Activated T-cell treated with anti-CD3 and anti-CD28 coated beads for 24 hours (primary cell): ENCODE measurements around the gene YTHDF1.

Experiments
- DNase-seq: peaks from one replicate; pipeline ENCODE4 v3.0.0-alpha.2; 2020; ENCODE audit warnings: low read depth

The YTHDF1 gene

GRCh38 chr20:63185215-63185796 lies 30.6 kb downstream of the YTHDF1 start:
- DNase-seq, result no peak

DNA sequence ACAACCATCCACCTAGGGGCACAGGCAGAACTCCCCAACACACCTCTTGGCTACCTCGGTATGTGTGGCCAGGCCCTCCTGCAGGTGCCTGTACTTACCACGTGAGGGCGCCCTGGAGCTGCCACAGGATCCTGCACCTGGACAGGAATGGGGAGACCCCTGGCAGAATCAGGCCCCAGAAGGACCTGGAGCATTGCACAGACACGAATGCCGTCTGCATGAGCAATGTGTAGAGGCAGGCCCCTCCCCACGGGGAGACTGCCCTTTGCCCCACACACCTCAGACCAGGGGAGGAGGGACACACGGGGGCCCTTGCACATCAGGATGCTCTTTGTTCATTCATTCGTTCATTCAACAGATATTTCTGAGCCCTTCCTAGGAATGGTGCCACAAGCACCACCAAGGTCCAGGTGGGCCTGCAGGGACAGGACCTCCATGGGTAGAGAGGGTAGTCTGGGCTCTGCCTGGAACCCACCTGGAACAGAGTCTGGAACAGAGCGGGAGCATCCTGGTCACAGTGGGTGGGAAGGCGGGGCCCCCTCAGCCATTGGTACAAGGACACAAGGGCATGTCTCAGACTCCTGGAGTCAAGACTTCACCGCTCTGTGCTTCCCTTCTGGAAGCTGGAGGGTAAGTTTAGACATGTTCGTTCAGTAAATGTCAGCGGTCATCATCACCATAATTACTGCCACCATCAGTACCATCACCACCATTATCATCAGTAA lies 32.3 kb downstream of the YTHDF1 start:
- DNase-seq, result peak; percentile 37

DNA sequence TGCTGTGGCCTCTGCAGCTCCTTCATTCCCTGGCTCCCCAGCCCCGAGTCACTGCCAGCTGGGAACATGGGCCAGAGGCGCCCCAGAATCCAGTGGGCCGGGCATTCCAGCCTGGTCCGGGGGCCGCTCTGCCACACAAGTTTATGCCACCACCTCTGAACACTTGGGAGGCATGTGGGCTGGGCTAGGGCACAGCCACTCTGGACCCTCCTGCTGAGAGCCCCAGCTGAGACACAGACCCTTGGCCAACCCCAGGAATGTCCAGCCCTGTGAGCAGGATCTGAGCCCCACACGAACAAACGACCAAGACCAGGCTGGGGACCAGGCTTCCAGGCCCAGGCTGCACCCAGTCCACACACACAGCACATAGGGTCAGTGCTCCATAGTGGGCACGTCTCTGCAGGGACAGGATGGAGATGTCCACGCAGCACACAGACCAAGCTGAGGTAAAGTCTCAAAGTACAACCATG lies 33.0 kb downstream of the YTHDF1 start:
- no peak for DNase-seq

GRCh38 chr20:63182425-63182824 lies 33.5 kb downstream of the YTHDF1 start:
- no peak for DNase-seq

DNA sequence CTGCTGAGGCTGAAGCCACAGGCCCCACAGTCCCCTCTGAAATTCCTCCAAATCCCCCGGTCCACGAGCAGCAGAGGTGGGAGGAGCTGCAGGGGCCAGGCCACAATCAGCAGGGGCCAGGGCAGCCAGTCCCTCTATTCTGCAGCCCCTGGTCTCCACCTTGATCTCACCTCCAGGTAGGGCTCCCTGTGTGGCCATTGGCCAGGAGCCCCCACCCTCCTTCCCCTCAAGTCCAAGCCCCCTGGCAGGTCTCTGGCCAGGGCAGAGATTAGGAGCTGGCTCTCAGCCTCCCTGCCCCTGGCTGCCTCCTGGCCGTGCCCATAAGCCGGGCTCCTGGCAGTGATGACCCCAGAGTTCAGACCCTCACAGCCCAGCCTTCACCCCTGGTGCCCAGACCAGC lies 34.7 kb downstream of the YTHDF1 start:
- no peak for DNase-seq

GRCh38 chr20:63180569-63181185 lies 35.3 kb downstream of the YTHDF1 start:
- DNase-seq, result no peak

- DNase-seq, result no peak
Observed at GRCh38 chr20:63179687-63180568, 36.0 kb downstream of the YTHDF1 start.

DNA sequence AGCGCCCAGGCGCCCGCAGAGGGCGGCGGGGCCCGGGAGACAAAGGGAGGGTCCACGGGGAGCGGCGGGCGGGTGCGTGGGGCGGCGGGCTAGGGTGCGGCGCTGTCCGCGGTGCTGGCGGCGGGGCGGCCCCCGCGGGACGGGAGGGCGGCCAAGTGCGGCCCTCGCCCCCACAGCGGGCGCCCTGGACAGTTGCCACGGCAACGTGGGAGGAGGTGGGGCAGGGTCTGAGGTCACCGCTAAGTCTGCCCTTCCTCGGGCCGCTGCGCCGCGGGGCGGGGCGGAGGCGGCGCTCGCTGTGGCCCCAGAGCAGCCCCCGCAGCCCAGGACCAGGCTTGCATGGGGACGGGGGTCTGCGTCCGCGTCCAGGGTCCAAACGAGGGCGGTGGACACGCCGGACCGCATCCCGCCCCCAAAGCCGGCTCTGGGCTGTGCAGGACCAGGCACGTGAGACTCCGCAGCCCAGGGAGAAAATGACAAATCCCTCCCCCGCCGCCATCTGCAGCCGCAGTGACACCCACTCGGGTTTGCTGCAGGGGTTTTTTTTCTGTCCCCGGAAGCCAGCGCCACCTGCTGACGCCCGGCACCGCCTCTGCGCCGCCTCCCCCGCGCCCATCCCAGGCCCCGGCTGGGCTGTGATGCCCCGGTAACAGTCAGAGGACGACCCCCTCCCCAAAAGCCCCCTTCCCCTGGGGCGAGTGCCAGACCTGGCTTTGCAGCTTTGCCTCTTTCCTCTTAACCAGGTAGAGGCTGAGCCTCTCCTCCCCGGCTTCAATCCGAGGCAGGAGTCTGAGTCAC lies 36.8 kb downstream of the YTHDF1 start:
- DNase-seq, result peak; percentile 55

DNA sequence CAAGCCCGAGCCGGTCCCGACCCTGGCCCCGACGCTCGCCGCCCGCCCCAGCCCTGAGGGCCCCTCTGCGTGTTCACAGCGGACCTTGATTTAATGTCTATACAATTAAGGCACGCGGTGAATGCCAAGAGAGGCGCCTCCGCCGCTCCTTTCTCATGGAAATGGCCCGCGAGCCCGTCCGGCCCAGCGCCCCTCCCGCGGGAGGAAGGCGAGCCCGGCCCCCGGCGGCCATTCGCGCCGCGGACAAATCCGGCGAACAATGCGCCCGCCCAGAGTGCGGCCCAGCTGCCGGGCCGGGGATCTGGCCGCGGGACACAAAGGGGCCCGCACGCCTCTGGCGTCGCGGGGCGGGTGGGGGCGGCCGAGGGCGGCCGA lies 37.5 kb downstream of the YTHDF1 start:
- DNase-seq, result no peak

GRCh38 chr20:63177785-63178445 lies 38.0 kb downstream of the YTHDF1 start:
- DNase-seq, result no peak

DNA sequence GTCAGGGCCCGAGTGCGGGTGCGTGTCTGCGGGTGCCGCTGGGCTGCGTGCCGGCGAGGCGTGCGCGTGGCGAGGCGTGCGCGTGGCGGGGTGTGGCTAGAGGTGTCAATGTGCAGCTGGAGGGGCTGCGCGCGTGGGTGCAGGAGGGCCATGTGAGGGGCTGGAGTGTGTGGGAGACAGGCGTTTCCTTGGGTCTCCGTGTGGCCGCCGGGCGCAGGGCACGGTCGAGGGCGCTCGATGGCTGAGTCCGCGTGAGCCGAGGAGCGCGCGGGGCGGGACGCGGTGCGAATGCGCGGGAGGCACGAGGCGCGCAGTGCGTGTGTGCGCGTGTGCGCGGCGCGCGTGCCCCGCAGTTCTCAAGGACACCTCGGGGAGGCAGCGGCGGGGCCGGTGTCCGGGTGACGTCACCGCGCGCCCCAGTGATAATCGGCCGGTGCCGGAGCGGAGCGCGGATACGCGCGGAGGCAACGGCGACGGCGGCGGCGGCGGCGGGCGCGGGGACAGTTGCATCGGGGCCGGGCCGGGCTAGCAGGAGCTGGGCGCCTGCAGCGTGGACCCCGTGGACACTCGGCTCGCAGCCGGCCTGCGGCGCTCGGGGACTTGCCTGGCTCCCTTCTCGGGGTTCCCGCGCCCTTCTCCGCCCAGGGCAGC lies 38.7 kb downstream of the YTHDF1 start:
- no peak for DNase-seq

- no peak for DNase-seq
Observed at GRCh38 chr20:63176427-63177133, 39.4 kb downstream of the YTHDF1 start.

DNA sequence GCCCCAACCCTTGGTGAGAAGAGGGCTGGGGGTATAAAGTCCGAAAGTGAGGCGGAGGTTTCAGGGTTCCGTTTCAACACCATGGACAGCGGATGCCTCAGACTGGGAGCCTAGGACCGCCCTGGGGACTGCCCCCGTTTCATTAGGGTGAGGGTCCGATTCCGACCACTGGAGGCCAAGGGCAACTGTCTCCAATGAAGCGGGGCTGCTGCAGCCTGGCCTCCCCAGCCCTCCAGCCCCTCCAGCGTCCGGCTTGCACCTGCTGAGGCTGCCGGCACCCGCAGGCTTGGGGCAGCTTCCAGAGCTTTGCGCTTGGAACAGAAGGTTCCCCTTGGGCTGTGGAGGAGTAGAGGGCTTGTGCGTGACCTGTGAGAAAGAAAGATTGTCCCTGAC lies 39.9 kb downstream of the YTHDF1 start:
- no peak for DNase-seq

GRCh38 chr20:63175038-63175895 lies 40.7 kb downstream of the YTHDF1 start:
- DNase-seq, result no peak

- no peak for DNase-seq
Observed at GRCh38 chr20:63174309-63175037, 41.5 kb downstream of the YTHDF1 start.

- DNase-seq, result no peak
Observed at GRCh38 chr20:63173552-63174191, 42.3 kb downstream of the YTHDF1 start.

DNA sequence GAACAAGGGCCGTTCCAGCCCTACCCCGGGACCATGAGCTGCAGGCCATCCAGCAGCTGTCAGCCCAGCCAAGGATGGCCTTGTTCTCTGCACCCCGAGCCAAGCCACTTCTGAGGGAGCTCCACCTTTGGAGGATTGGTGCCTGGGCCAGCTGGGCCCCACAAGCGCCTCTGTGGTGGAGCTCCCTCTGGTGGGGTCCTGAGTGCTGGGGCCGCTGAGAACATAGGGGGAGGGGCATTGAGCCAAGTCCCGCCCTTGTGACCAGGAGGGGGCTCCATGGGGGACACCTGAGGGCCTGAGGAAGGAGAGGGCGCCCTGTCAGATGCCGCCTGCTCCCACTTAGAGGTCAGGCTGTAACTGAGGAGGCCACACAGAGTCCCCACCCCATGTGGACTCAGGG lies 43.2 kb downstream of the YTHDF1 start:
- DNase-seq, result no peak

GRCh38 chr20:63171991-63172390 lies 43.9 kb downstream of the YTHDF1 start:
- no peak for DNase-seq
